IMR-90 (cell line): Measurements from ENCODE around the gene CLASRP. TPM values are rescaled to one million over a fixed set of nuclear protein-coding genes. Genes with fewer than 3 reads are reported as not detected.

Source experiments
- CTCF ChIP-seq: conservative IDR thresholded peaks from 2 replicates; pipeline ENCODE4 v1.5.1; 2012; ENCODE audit warnings: mild to moderate bottlenecking, low read depth, low read length, improper control_type of control experiment
- NFE2L2 ChIP-seq: fragments of 150-350 bp; IDR thresholded peaks from 2 replicates; pipeline ENCODE4 v1.6.1; 2016; ENCODE audit warnings: low read depth, mild to moderate bottlenecking, low read length
- polyA plus RNA-seq, 3 experiments: library from polyadenylated mRNA; depleted of rRNA; stranded (reverse); fragments of >200 nt; gene quantifications; 2 replicates each; pipeline ENCODE4 v1.2.3, GENCODE V29; 2012; ENCODE audit warnings: low replicate concordance in 1 of 3
- total RNA-seq: library from RNA; depleted of rRNA; stranded (reverse); fragments of >200 nt; gene quantifications from 2 replicates; pipeline ENCODE4 v1.2.3, GENCODE V29; 2012

Gene CLASRP
- total and polyA plus RNA-seq, 2 of the 4 experiments (the other 2 are of a cell fraction): 19.9 to 31.7 TPM

- TF ChIP-seq CTCF (no peak), NFE2L2 (no peak)
Measured at GRCh38 chr19:45076851-45077730, 38.2 kb downstream of the CLASRP start (continued).
